ENCODE data around the gene USF2.

DNA sequence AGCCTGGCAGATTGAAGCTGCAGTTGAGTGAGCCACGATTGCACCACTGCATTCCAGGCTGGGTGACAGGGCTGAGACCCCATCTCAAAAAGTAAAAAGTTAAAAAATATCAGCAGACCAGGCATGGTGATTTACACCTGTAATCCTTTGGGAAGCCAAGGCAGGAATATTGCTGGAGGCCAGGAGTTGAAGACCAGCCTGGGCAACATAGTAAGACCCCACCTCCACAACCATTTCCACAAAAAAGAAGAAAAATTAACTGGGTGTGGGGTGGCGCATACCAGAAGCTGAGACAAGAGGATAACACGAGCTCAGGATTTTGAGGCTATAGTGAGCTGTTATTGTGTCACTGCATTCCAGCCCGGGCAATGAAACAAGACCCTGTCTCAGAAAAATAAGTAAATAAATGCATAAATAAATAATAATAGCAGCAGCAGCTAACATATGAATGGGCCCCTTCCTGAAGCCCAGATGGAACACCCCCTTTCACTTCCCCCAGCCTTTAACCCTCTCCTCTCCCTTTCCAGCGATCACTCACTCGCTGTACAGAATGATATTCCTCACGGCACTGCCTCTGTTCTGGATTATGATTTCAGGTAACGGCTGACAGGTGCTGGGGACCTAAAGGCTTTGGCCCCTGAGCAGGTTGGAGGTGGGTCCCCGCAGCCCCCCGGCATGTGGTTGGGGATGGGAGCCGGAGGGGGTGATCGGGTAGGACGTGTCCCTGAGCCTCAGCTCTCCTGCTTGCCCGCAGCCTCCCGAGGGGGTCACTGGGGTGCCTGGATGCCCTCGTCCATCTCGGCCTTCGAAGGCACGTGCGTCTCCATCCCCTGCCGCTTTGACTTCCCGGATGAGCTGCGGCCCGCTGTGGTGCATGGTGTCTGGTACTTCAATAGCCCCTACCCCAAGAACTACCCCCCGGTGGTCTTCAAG is 26.4 kb downstream of the USF2 start:
- TF ChIP-seq, protein P1, sequence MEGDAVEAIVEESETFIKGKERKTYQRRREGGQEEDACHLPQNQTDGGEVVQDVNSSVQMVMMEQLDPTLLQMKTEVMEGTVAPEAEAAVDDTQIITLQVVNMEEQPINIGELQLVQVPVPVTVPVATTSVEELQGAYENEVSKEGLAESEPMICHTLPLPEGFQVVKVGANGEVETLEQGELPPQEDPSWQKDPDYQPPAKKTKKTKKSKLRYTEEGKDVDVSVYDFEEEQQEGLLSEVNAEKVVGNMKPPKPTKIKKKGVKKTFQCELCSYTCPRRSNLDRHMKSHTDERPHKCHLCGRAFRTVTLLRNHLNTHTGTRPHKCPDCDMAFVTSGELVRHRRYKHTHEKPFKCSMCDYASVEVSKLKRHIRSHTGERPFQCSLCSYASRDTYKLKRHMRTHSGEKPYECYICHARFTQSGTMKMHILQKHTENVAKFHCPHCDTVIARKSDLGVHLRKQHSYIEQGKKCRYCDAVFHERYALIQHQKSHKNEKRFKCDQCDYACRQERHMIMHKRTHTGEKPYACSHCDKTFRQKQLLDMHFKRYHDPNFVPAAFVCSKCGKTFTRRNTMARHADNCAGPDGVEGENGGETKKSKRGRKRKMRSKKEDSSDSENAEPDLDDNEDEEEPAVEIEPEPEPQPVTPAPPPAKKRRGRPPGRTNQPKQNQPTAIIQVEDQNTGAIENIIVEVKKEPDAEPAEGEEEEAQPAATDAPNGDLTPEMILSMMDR (IDR thresholded peaks at IDR 0.05): no peak
- TF ChIP-seq POLR2AphosphoS5 (IDR thresholded peaks at IDR 0.05): no peak
- no peak for TF ChIP-seq EP300 (IDR thresholded peaks at IDR 0.05)

Measured in stomach (tissue), 4 donors.